K562 (cell line): ENCODE results near the gene GATM. TPM values are rescaled to one million over a fixed set of nuclear protein-coding genes. Genes with fewer than 3 reads are reported as not detected.
A peak's percentile ranks its signal among the peaks of the same experiment; 100 is the strongest.

Experiments used
- CBX2 ChIP-seq: fragments of 200-600 bp; sonication (generic); IDR thresholded peaks from one replicate; pipeline ENCODE4 v1.6.1; 2012; ENCODE audit warnings: mild to moderate bottlenecking, low read length, inconsistent platforms; ENCODE audit not compliant: insufficient read depth, poor library complexity, severe bottlenecking
- CBX3 ChIP-seq, 2 experiments: IDR thresholded peaks; 1 replicate in 1 of 2; 2 replicates in 1 of 2; pipeline ENCODE4 v1.6.1; 2012; ENCODE audit warnings: inconsistent platforms in 2 of 2, low read length in 2 of 2, borderline replicate concordance in 1 of 2, control low read depth in 1 of 2
- CGGBP1 ChIP-seq: fragments of 250-450 bp; sonication (Bioruptor Pico); IDR thresholded peaks from 2 replicates; pipeline ENCODE4 v1.9.0; 2021; ENCODE audit warnings: mild to moderate bottlenecking
- DIDO1 ChIP-seq: fragments of 450-650 bp; IDR thresholded peaks from 2 replicates; pipeline ENCODE4 v1.6.1; 2016; ENCODE audit warnings: low read depth, missing biosample characterization, missing genetic modification characterization
- EP400 ChIP-seq: fragments of 450-650 bp; IDR thresholded peaks from 2 replicates; pipeline ENCODE4 v1.6.1; 2017; ENCODE audit warnings: antibody characterized with exemption, mild to moderate bottlenecking, moderate library complexity
- ETV6 ChIP-seq, 3 experiments: fragments of 150-350 bp in 1 of 3; sonication (generic) in 1 of 3; formaldehyde crosslinking in 1 of 3; IDR thresholded peaks; 2 replicates each; pipeline versions ENCODE4 v1.6.1 to v1.8.0; 2014 to 2022; ENCODE audit warnings: borderline replicate concordance in 2 of 3, low read depth in 2 of 3, antibody characterized with exemption in 1 of 3, low read length in 1 of 3, mild to moderate bottlenecking in 1 of 3, missing genetic modification reagents in 1 of 3
- HDAC2 ChIP-seq: fragments of 450-650 bp; IDR thresholded peaks from 2 replicates; pipeline ENCODE4 v1.6.1; 2016; ENCODE audit warnings: mild to moderate bottlenecking
- HEY1 ChIP-seq: fragments of 250-450 bp; sonication (Bioruptor Pico); IDR thresholded peaks from 2 replicates; pipeline ENCODE4 v1.5.0; 2020; ENCODE audit warnings: mild to moderate bottlenecking, moderate library complexity, borderline replicate concordance
- HINFP ChIP-seq: fragments of 450-650 bp; conservative IDR thresholded peaks from 2 replicates; pipeline ENCODE4 v1.6.1; 2016; ENCODE audit warnings: missing genetic modification characterization, low read depth, mild to moderate bottlenecking, control low read depth, missing compliant biosample characterization
- MAFK ChIP-seq: IDR thresholded peaks from 2 replicates; pipeline ENCODE4 v1.6.1; 2011; ENCODE audit warnings: low read length, improper control_type of control experiment
- MBD1 ChIP-seq: fragments of 250-450 bp; sonication (Bioruptor Pico); IDR thresholded peaks from 2 replicates; pipeline ENCODE4 v1.8.0; 2022; ENCODE audit warnings: inconsistent platforms
- NFATC3 ChIP-seq: fragments of 450-650 bp; IDR thresholded peaks from 2 replicates; pipeline ENCODE4 v1.6.1; 2017; ENCODE audit warnings: mild to moderate bottlenecking
- RBM34 ChIP-seq: fragments of 200-400 bp; formaldehyde crosslinking; IDR thresholded peaks from 2 replicates; pipeline ENCODE4 v1.6.1; 2018; ENCODE audit warnings: low read length, borderline replicate concordance; ENCODE audit not compliant: insufficient read depth
- RCOR1 ChIP-seq, 2 experiments: IDR thresholded peaks; 2 replicates each; pipeline ENCODE4 v1.6.1; 2012; ENCODE audit warnings: low read depth in 2 of 2, low read length in 2 of 2, borderline replicate concordance in 1 of 2, improper control_type of control experiment in 1 of 2
- RUNX1 ChIP-seq: sonication (generic); IDR thresholded peaks from 2 replicates; pipeline ENCODE4 v1.6.1; 2016; ENCODE audit warnings: antibody characterized with exemption, low read depth
- SAFB2 ChIP-seq: fragments of 200-400 bp; formaldehyde crosslinking; IDR thresholded peaks from 2 replicates; pipeline ENCODE4 v1.6.1; 2018; ENCODE audit warnings: borderline replicate concordance, low read length, low read depth, moderate library complexity; ENCODE audit not compliant: severe bottlenecking
- SMAD3 ChIP-seq: fragments of 450-650 bp; formaldehyde crosslinking; conservative IDR thresholded peaks from 2 replicates; pipeline ENCODE4 v1.4.0; 2020; ENCODE audit warnings: mild to moderate bottlenecking
- THRAP3 ChIP-seq: fragments of 450-650 bp; IDR thresholded peaks from 2 replicates; pipeline ENCODE4 v1.6.1; 2016; ENCODE audit warnings: mild to moderate bottlenecking, inconsistent platforms, borderline replicate concordance
- ZBTB9 ChIP-seq: fragments of 450-650 bp; formaldehyde crosslinking; IDR thresholded peaks from 2 replicates; pipeline ENCODE4 v1.4.0; 2020; ENCODE audit warnings: mild to moderate bottlenecking, moderate library complexity
- ZEB2 ChIP-seq: fragments of 450-650 bp; IDR thresholded peaks from 2 replicates; pipeline ENCODE4 v1.6.1; 2016
- ZNF184 ChIP-seq: sonication (generic); formaldehyde crosslinking; IDR thresholded peaks from 2 replicates; pipeline ENCODE4 v1.5.0; 2020; ENCODE audit warnings: missing genetic modification reagents
- ZNF263 ChIP-seq: sonication (generic); formaldehyde crosslinking; IDR thresholded peaks from 2 replicates; pipeline ENCODE4 v1.8.0; 2022; ENCODE audit warnings: mild to moderate bottlenecking, missing genetic modification reagents, borderline replicate concordance
- ZNF3 ChIP-seq: fragments of 250-450 bp; sonication (Bioruptor Pico); IDR thresholded peaks from 2 replicates; pipeline ENCODE4 v1.5.0; 2021; ENCODE audit warnings: mild to moderate bottlenecking, moderate library complexity
- ZNF324 ChIP-seq: fragments of 250-450 bp; sonication (Bioruptor Pico); IDR thresholded peaks from 2 replicates; pipeline ENCODE4 v1.4.0; 2020; ENCODE audit warnings: mild to moderate bottlenecking
- polyA plus RNA-seq, 8 experiments: library from polyadenylated mRNA; depleted of rRNA in 4 of 8; stranded (reverse) in 5 of 8; unstranded in 3 of 8; fragments of >200 nt; fragmentation: Nextera tagmentation in 2 of 8; fragmentation: Illumina TruSeq in 1 of 8; extraction: Ambion mirVana in 2 of 8; extraction: Trizol in 1 of 8; gene quantifications; 2 replicates each; pipeline versions ENCODE4 v1.2.1 to v1.2.3, GENCODE V29; 2011 to 2014; ENCODE audit warnings: inconsistent platforms in 1 of 8, missing spikeins in 1 of 8
- total RNA-seq, 7 experiments: library from RNA; depleted of rRNA in 6 of 7; stranded (reverse); fragments of >200 nt in 6 of 7; fragmentation: Illumina TruSeq in 2 of 7; extraction: Trizol in 2 of 7; gene quantifications; 2 replicates each; pipeline versions ENCODE4 v1.2.1 to v1.2.3, GENCODE V29; 2011 to 2021; ENCODE audit warnings: low replicate concordance in 1 of 7

The GATM gene
- total and polyA plus RNA-seq, 9 of the 15 experiments (the other 6 are each of a cell fraction or from before 2014, with no cell fraction given) = 0.11 to 1.1 (median 0.65) TPM

GRCh38 chr15:45402162-45402954 lies 24.0 kb upstream of the GATM start (continued):
- TF ChIP-seq HINFP (tag) (no peak), ETV6 (IDR thresholded peaks at IDR 0.05; ENCODE audit: borderline replicate concordance in 1 of 2, low read depth in 2 of 2, low read length in 1 of 2) (no peak), ETV6 (CRISPR knock-in tag; IDR thresholded peaks at IDR 0.05; ENCODE audit: borderline replicate concordance) (no peak), SMAD3 (CRISPR knock-in tag) (no peak), DIDO1 (tag) (peak; percentile 79), ZEB2 (peak; percentile 70; the same call in 1 of the 2 replicates), CGGBP1 (no peak), ZNF324 (no peak), SAFB2 (no peak), CBX2 (no peak), THRAP3 (no peak), HDAC2 (no peak), RCOR1 (IDR thresholded peaks at IDR 0.05; ENCODE audit: borderline replicate concordance in 1 of 2, low read depth in 2 of 2, low read length in 2 of 2) (no peak; a peak in 2 of 4 replicates), EP400 (peak; percentile 62; the same call in 1 of the 2 replicates), ZNF3 (CRISPR knock-in tag) (no peak), HEY1 (no peak), MBD1 (CRISPR knock-in tag) (no peak), RUNX1 (no peak), ZBTB9 (CRISPR knock-in tag) (no peak), ZNF184 (CRISPR knock-in tag) (no peak), ZNF263 (CRISPR knock-in tag) (peak; percentile 70; the same call in 1 of the 2 replicates), MAFK (no peak), CBX3 (IDR thresholded peaks at IDR 0.05; ENCODE audit: borderline replicate concordance in 1 of 2, low read length in 2 of 2) (no peak), RBM34 (0 out of 2 replicates have a peak, but pooled peaks have one; percentile 25), NFATC3 (no peak)
